ENCODE results near the gene LNX2. TPM values are rescaled to one million over a fixed set of nuclear protein-coding genes. Genes with fewer than 3 reads are reported as not detected.

Gene LNX2
- total RNA-seq, 3 donors from 2014 or later, result 5.9 to 19.3 (median 19.2) TPM

GRCh38 chr13:27619093-27619727, 1.1 kb downstream of the LNX2 start:
- Histone ChIP-seq H3K36me3 (no peaks in the 10 kb centered on the region), H3K27me3 (no peaks in the 10 kb centered on the region), H3K4me1 (peaks cover 0 to 14% of the 10 kb centered on the region in 2 donors), H3K27ac (peak overlapping the region; percentile 97 to 99), H3K9me3 (no peaks in the 10 kb centered on the region), H3K4me3 (peak overlapping the region; percentile 82 to 93 (median 93))
- intact Hi-C loops (cut with DNase I; ENCODE audit: low total_unique reads), result no loop called here
- DNase-seq (ENCODE audit: low spot score in 2 of 2), result no peak
- no peak for TF ChIP-seq POLR2A (IDR thresholded peaks at IDR 0.05)
- TF ChIP-seq POLR2AphosphoS5 (IDR thresholded peaks at IDR 0.05), result no peak
- no peak for TF ChIP-seq CTCF (IDR thresholded peaks at IDR 0.05)

GRCh38 chr13:27617881-27618321, 2.4 kb downstream of the LNX2 start:
- H3K4me1 ChIP-seq, result peaks cover 0 to 14% of the 10 kb centered on the region in 2 donors
- no peaks in the 10 kb centered on the region for H3K27me3 ChIP-seq
- intact Hi-C loops (cut with DNase I; ENCODE audit: low total_unique reads), result no loop called here
- no peaks in the 10 kb centered on the region for H3K9me3 ChIP-seq
- H3K27ac ChIP-seq, result peak overlapping the region; percentile 64 to 99
- H3K36me3 ChIP-seq, result no peaks in the 10 kb centered on the region
- TF ChIP-seq CTCF (IDR thresholded peaks at IDR 0.05), result no peak
- peak in 1 of 3 donors; percentile 8 for TF ChIP-seq POLR2AphosphoS5 (IDR thresholded peaks at IDR 0.05)
- no peak overlapping the region for H3K4me3 ChIP-seq
- DNase-seq (ENCODE audit: low spot score in 2 of 2), result no peak

DNA sequence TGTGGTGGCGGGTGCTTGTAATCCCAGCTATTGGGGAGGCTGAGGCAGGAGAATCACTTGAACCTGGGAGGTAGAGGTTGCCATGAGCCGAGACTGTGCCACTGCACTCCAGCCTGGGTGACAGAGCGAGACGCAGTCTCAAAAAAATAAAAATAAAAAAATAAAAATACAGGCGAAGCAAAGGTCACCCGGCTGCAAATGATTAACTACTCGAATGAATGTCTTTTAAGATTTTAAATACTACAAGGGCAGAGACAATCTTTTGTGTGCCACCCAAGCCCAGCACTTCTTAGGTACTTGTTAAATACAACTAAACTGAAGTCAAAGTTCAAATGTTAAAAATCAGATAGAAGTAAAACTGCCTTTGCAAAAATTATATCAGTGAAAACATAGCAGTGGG, 6.7 kb downstream of the LNX2 start:
- H3K27ac ChIP-seq, result no peak overlapping the region
- no peaks in the 10 kb centered on the region for H3K36me3 ChIP-seq

GRCh38 chr13:27607125-27607524, 13.2 kb downstream of the LNX2 start:
- no peak for TF ChIP-seq CTCF (IDR thresholded peaks at IDR 0.05)
- TF ChIP-seq POLR2A (IDR thresholded peaks at IDR 0.05), result no peak
- no peak for TF ChIP-seq POLR2AphosphoS5 (IDR thresholded peaks at IDR 0.05)

More for the DNA sequence above, 6.7 kb downstream of the LNX2 start:
- TF ChIP-seq CTCF (IDR thresholded peaks at IDR 0.05), result no peak
- no peak for TF ChIP-seq POLR2AphosphoS5 (IDR thresholded peaks at IDR 0.05)
- no peak for TF ChIP-seq POLR2A (IDR thresholded peaks at IDR 0.05)
- Histone ChIP-seq H3K27me3 (no peaks in the 10 kb centered on the region), H3K4me3 (no peak overlapping the region), H3K9me3 (no peaks in the 10 kb centered on the region), H3K4me1 (peaks cover 0 to 8% of the 10 kb centered on the region in 2 donors)
- DNase-seq (ENCODE audit: low spot score in 2 of 2), result no peak
- intact Hi-C loops (cut with DNase I; ENCODE audit: low total_unique reads), result no loop called here

GRCh38 chr13:27605610-27606200, 14.6 kb downstream of the LNX2 start:
- H3K4me1 ChIP-seq, result no peaks in the 10 kb centered on the region
- TF ChIP-seq POLR2AphosphoS5 (IDR thresholded peaks at IDR 0.05) (no peak), POLR2A (IDR thresholded peaks at IDR 0.05) (no peak), CTCF (IDR thresholded peaks at IDR 0.05) (no peak)
- no peaks in the 10 kb centered on the region for H3K9me3 ChIP-seq
- intact Hi-C loops (cut with DNase I; ENCODE audit: low total_unique reads), result no loop called here
- no peaks in the 10 kb centered on the region for H3K27me3 ChIP-seq
- no peak overlapping the region for H3K27ac ChIP-seq
- no peaks in the 10 kb centered on the region for H3K36me3 ChIP-seq
- no peak for DNase-seq (ENCODE audit: low spot score in 2 of 2)
- H3K4me3 ChIP-seq, result no peak overlapping the region

More at GRCh38 chr13:27607125-27607524, 13.2 kb downstream of the LNX2 start:
- H3K9me3 ChIP-seq, result no peaks in the 10 kb centered on the region
- H3K27me3 ChIP-seq, result no peaks in the 10 kb centered on the region
- H3K36me3 ChIP-seq, result no peaks in the 10 kb centered on the region
- no peak for DNase-seq (ENCODE audit: low spot score in 2 of 2)
- intact Hi-C loops (cut with DNase I; ENCODE audit: low total_unique reads), result no loop called here
- H3K4me3 ChIP-seq, result no peak overlapping the region
- H3K4me1 ChIP-seq, result no peaks in the 10 kb centered on the region
- no peak overlapping the region for H3K27ac ChIP-seq

Data from breast epithelium (tissue), 4 donors.